ENCODE measurements around the gene CALCB.

DNA sequence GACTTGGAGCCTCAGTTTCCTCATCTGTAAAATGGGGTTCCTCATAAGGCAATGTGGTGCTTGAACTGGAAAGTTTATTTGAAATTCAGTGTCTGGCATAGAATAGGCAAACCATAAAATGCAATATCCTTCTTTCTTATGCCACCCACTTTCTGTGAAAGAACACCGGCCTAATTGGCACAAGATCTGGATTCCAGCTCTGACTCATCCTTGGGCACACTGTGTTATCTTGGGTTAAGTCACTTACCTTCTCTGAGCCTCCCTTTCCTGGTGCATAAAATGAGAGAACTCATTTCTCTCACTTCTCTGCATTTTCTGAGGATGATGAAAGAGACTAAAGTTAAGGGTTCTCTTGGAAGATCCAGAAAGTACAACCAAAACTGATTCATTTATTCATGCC, 46.4 kb downstream of the CALCB start:
- TF ChIP-seq, protein P1, sequence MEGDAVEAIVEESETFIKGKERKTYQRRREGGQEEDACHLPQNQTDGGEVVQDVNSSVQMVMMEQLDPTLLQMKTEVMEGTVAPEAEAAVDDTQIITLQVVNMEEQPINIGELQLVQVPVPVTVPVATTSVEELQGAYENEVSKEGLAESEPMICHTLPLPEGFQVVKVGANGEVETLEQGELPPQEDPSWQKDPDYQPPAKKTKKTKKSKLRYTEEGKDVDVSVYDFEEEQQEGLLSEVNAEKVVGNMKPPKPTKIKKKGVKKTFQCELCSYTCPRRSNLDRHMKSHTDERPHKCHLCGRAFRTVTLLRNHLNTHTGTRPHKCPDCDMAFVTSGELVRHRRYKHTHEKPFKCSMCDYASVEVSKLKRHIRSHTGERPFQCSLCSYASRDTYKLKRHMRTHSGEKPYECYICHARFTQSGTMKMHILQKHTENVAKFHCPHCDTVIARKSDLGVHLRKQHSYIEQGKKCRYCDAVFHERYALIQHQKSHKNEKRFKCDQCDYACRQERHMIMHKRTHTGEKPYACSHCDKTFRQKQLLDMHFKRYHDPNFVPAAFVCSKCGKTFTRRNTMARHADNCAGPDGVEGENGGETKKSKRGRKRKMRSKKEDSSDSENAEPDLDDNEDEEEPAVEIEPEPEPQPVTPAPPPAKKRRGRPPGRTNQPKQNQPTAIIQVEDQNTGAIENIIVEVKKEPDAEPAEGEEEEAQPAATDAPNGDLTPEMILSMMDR (IDR thresholded peaks at IDR 0.05; ENCODE audit: control extremely low read depth in 1 of 3, insufficient read depth in 1 of 3, low read depth in 1 of 3, low read length in 3 of 3): no peak
- TF ChIP-seq SIX5 (IDR thresholded peaks at IDR 0.05; ENCODE audit: low read depth, low read length) (no peak), EGR1 (IDR thresholded peaks at IDR 0.05; ENCODE audit: borderline replicate concordance, low read depth, low read length) (no peak), CHD1 (IDR thresholded peaks at IDR 0.05; ENCODE audit: low read depth, low read length) (no peak), SRF (IDR thresholded peaks at IDR 0.05; ENCODE audit: low read depth, low read length) (no peak), EZH2 (IDR thresholded peaks at IDR 0.05; ENCODE audit: low read depth, low read length, severe bottlenecking) (no peak), TCF12 (IDR thresholded peaks at IDR 0.05; ENCODE audit: low read depth, low read length) (no peak), POLR2A (IDR thresholded peaks at IDR 0.05; ENCODE audit: control extremely low read depth in 1 of 2, low read depth in 2 of 2, low read length in 2 of 2) (no peak), CREB1 (IDR thresholded peaks at IDR 0.05) (no peak), PHF8 (conservative IDR thresholded peaks at IDR 0.05; ENCODE audit: low read depth, low read length) (no peak)
- TF ChIP-seq, protein P2, sequence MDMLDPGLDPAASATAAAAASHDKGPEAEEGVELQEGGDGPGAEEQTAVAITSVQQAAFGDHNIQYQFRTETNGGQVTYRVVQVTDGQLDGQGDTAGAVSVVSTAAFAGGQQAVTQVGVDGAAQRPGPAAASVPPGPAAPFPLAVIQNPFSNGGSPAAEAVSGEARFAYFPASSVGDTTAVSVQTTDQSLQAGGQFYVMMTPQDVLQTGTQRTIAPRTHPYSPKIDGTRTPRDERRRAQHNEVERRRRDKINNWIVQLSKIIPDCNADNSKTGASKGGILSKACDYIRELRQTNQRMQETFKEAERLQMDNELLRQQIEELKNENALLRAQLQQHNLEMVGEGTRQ (IDR thresholded peaks at IDR 0.05; ENCODE audit: low read length): no peak
